CD4-positive, alpha-beta memory T cell (primary cell): Measurements from ENCODE around the gene ITM2C. TPM values are rescaled to one million over a fixed set of nuclear protein-coding genes. Genes with fewer than 3 reads are reported as not detected.

Experiments
- CTCF ChIA-PET: fragments of 350-600 bp; sonication (Branson Sonifier 250); formaldehyde crosslinking; loops from one replicate; lab custom pipeline; 2021; ENCODE audit warnings: inconsistent platforms; ENCODE audit not compliant: partially characterized antibody; lab: Charles Lee
- POLR2A ChIA-PET: fragments of 350-600 bp; sonication (Branson Sonifier 250); formaldehyde crosslinking; loops from one replicate; lab custom pipeline; 2021; ENCODE audit not compliant: partially characterized antibody; lab: Charles Lee
- DNase-seq, 5 donors: peaks; one replicate each; pipeline versions ENCODE4 v3.0.0 to v3.0.0-alpha.2; 2020 to 2022; ENCODE audit warnings: mixed read lengths in 1 of 5
- H3K27ac ChIP-seq: one replicate; pipeline ENCODE4 v1.7.0; 2013; ENCODE audit warnings: low read depth, low read length
- H3K27me3 ChIP-seq: 2 replicates; pipeline ENCODE4 v1.7.0; 2013; ENCODE audit warnings: mild to moderate bottlenecking, low read length, moderate library complexity; ENCODE audit not compliant: insufficient read depth
- H3K36me3 ChIP-seq: 2 replicates; pipeline ENCODE4 v1.7.0; 2013; ENCODE audit warnings: mild to moderate bottlenecking, low read length, moderate library complexity; ENCODE audit not compliant: insufficient read depth
- H3K4me1 ChIP-seq: 2 replicates; pipeline ENCODE4 v1.7.0; 2013; ENCODE audit warnings: mild to moderate bottlenecking, low read length, moderate library complexity; ENCODE audit not compliant: insufficient read depth
- H3K4me3 ChIP-seq, 2 donors: one replicate each; pipeline ENCODE4 v1.7.0; 2013; ENCODE audit warnings: low read length in 2 of 2, mild to moderate bottlenecking in 1 of 2
- H3K9me3 ChIP-seq, 2 donors: one replicate each; pipeline ENCODE4 v1.7.0; 2013; ENCODE audit warnings: low read length in 2 of 2, control low read depth in 1 of 2; ENCODE audit not compliant: control insufficient read depth in 1 of 2
- H3K27ac Mint-ChIP-seq, 7 donors: one replicate each; pipeline ENCODE4 v1.8.0; 2020 to 2021; ENCODE audit warnings: mixed read lengths in 7 of 7, mild to moderate bottlenecking in 6 of 7, inconsistent platforms in 3 of 7, moderate library complexity in 3 of 7
- H3K27me3 Mint-ChIP-seq, 2 donors: one replicate each; pipeline ENCODE4 v1.8.0; 2020 to 2021; ENCODE audit warnings: mixed read lengths in 2 of 2
- H3K36me3 Mint-ChIP-seq, 2 donors: one replicate each; pipeline ENCODE4 v1.8.0; 2020 to 2021; ENCODE audit warnings: mixed read lengths in 2 of 2, inconsistent platforms in 1 of 2, mild to moderate bottlenecking in 1 of 2
- H3K4me1 Mint-ChIP-seq, 4 donors: one replicate each; pipeline ENCODE4 v1.8.0; 2020 to 2021; ENCODE audit warnings: mixed read lengths in 4 of 4, mild to moderate bottlenecking in 1 of 4
- H3K4me3 Mint-ChIP-seq, 8 donors: one replicate each; pipeline ENCODE4 v1.8.0; 2020 to 2021; ENCODE audit warnings: mixed read lengths in 8 of 8, mild to moderate bottlenecking in 7 of 8, moderate library complexity in 6 of 8, inconsistent platforms in 3 of 8
- H3K9me3 Mint-ChIP-seq, 8 donors: one replicate each; pipeline ENCODE4 v1.8.0; 2020 to 2021; ENCODE audit warnings: mixed read lengths in 8 of 8, mild to moderate bottlenecking in 5 of 8, inconsistent platforms in 3 of 8, moderate library complexity in 1 of 8
- intact Hi-C: fragments of 100-400 bp; cut with micrococcal nuclease; formaldehyde crosslinking; loops from one replicate; pipeline ENCODE4 v1.15.1; 2023
- polyA plus RNA-seq, 2 donors: library from polyadenylated mRNA; unstranded; fragments of 300-500 nt; fragmentation: Illumina TruSeq; gene quantifications; one replicate each; pipeline ENCODE4 v1.2.3, GENCODE V29; 2021
- total RNA-seq, 2 experiments: library from RNA; stranded (reverse); gene quantifications; one replicate each; pipeline ENCODE4 v1.2.3, GENCODE V29; 2021

ITM2C gene
- total and polyA plus RNA-seq, 4 experiments from 2014 or later, result 24.1 to 40.8 (median 28.4) TPM

- Mint-ChIP-seq H3K4me1 (peaks cover 7 to 23% (median 18%) of the 10 kb centered on the region in 4 donors), H3K36me3 (no peaks in the 10 kb centered on the region), H3K4me3 (no peak overlapping the region), H3K9me3 (no peaks in the 10 kb centered on the region), H3K27me3 (peaks cover 5 to 7% of the 10 kb centered on the region in 2 donors), H3K27ac (no peak overlapping the region)
- Histone ChIP-seq H3K27ac (no peak overlapping the region), H3K27me3 (no peaks in the 10 kb centered on the region), H3K9me3 (no peaks in the 10 kb centered on the region), H3K36me3 (no peaks in the 10 kb centered on the region), H3K4me3 (no peak overlapping the region), H3K4me1 (peaks cover 17% of the 10 kb centered on the region)
- CTCF ChIA-PET, result interaction anchor here (0.9 to 13.7 kb wide), 10 partner anchors 18 to 151 kb away, joined by 3 to 256 read pairs (median 5); partner anchors contain the start of genes GPR55 and SPATA3
- POLR2A ChIA-PET, result interaction anchor here (0.5 to 3.9 kb wide), 5 partner anchors 22 to 85 kb away, joined by 3 to 12 read pairs (median 6); partner anchors contain the start of gene GPR55
- intact Hi-C loops, result loop anchor here (1.0 to 10.0 kb wide), 2 partner anchors 85 to 152 kb away; partner anchors contain the start of gene PSMD1
- DNase-seq, result peak in 4 of 5 donors; percentile 33 to 54 (median 38)
Observed at GRCh38 chr2:230902180-230902899, 37.6 kb downstream of the ITM2C start.

- H3K4me1 Mint-ChIP-seq, result peaks cover 9 to 26% (median 21%) of the 10 kb centered on the region in 4 donors
- peaks cover 0 to 2% of the 10 kb centered on the region in 2 donors for H3K36me3 Mint-ChIP-seq
- no peaks in the 10 kb centered on the region for H3K36me3 ChIP-seq
- H3K4me1 ChIP-seq, result peaks cover 17% of the 10 kb centered on the region
- peaks cover 3 to 5% of the 10 kb centered on the region in 2 donors for H3K27me3 Mint-ChIP-seq
- H3K9me3 ChIP-seq, result no peaks in the 10 kb centered on the region
- no peak overlapping the region for H3K4me3 Mint-ChIP-seq
- no peak for DNase-seq
- H3K27me3 ChIP-seq, result no peaks in the 10 kb centered on the region
- H3K9me3 Mint-ChIP-seq, result no peaks in the 10 kb centered on the region
- ChIA-PET POLR2A (interaction anchor here (2.0 to 3.9 kb wide), 3 partner anchors 20 to 84 kb away, joined by 6 to 12 read pairs (median 8); partner anchors contain the start of gene GPR55), CTCF (interaction anchor here (0.9 to 13.7 kb wide), 5 partner anchors 39 to 149 kb away, joined by 3 to 256 read pairs (median 8); partner anchors contain the start of genes ITM2C and SPATA3)
- intact Hi-C loops, result loop anchor here (2.0 to 10.0 kb wide), 2 partner anchors 37 to 151 kb away; partner anchors contain the start of gene PSMD1
- H3K27ac ChIP-seq, result no peak overlapping the region
- no peak overlapping the region for H3K4me3 ChIP-seq
- peak overlapping the region in 1 of 7 donors; percentile 29 for H3K27ac Mint-ChIP-seq
Observed at GRCh38 chr2:230903231-230904150, 38.7 kb downstream of the ITM2C start.

GRCh38 chr2:230904856-230905447, 40.2 kb downstream of the ITM2C start:
- no peaks in the 10 kb centered on the region for H3K36me3 ChIP-seq
- H3K9me3 ChIP-seq, result no peaks in the 10 kb centered on the region
- Mint-ChIP-seq H3K4me1 (peaks cover 14 to 34% (median 23%) of the 10 kb centered on the region in 4 donors), H3K27ac (peak overlapping the region in 4 of 7 donors; percentile 25 to 41 (median 38)), H3K4me3 (peak overlapping the region in 1 of 8 donors; percentile 22), H3K9me3 (no peaks in the 10 kb centered on the region), H3K27me3 (peaks cover 1 to 2% of the 10 kb centered on the region in 2 donors), H3K36me3 (peaks cover 2 to 6% of the 10 kb centered on the region in 2 donors)
- intact Hi-C loops, result loop anchor here (1.0 to 10.0 kb wide), 3 partner anchors 19 to 150 kb away; partner anchors contain the start of gene PSMD1
- DNase-seq, result no peak
- no peak overlapping the region for H3K27ac ChIP-seq
- peaks cover 17% of the 10 kb centered on the region for H3K4me1 ChIP-seq
- ChIA-PET POLR2A (interaction anchor here (2.7 to 3.9 kb wide), 2 partner anchors 19 to 82 kb away, joined by 8 to 12 read pairs; partner anchors contain the start of gene GPR55), CTCF (interaction anchor here (0.9 to 13.7 kb wide), 5 partner anchors 19 to 148 kb away, joined by 3 to 256 read pairs (median 8); partner anchors contain the start of gene ITM2C)
- H3K27me3 ChIP-seq, result no peaks in the 10 kb centered on the region
- H3K4me3 ChIP-seq, result no peak overlapping the region

- H3K36me3 ChIP-seq, result no peaks in the 10 kb centered on the region
- no peak overlapping the region for H3K27ac ChIP-seq
- ChIA-PET CTCF (interaction anchor here (0.8 to 13.7 kb wide), 4 partner anchors 19 to 81 kb away, joined by 3 to 256 read pairs (median 6); no protein-coding TSS in a partner anchor), POLR2A (interaction anchor here (2.7 to 3.9 kb wide), 2 partner anchors 18 to 81 kb away, joined by 8 to 12 read pairs; partner anchors contain the start of gene GPR55)
- intact Hi-C loops, result loop anchor here (1.0 to 10.0 kb wide), 3 partner anchors 19 to 149 kb away; partner anchors contain the start of gene PSMD1
- peak; percentile 57 to 85 (median 64) for DNase-seq
- H3K4me1 Mint-ChIP-seq, result peaks cover 14 to 34% (median 23%) of the 10 kb centered on the region in 4 donors
- peaks cover 0 to 2% of the 10 kb centered on the region in 2 donors for H3K27me3 Mint-ChIP-seq
- peak overlapping the region in 3 of 8 donors; percentile 22 to 41 (median 23) for H3K4me3 Mint-ChIP-seq
- peak overlapping the region in 6 of 7 donors; percentile 25 to 66 (median 40) for H3K27ac Mint-ChIP-seq
- peaks cover 8 to 11% of the 10 kb centered on the region in 2 donors for H3K36me3 Mint-ChIP-seq
- H3K9me3 Mint-ChIP-seq, result no peaks in the 10 kb centered on the region
- H3K27me3 ChIP-seq, result no peaks in the 10 kb centered on the region
- peaks cover 17% of the 10 kb centered on the region for H3K4me1 ChIP-seq
- no peaks in the 10 kb centered on the region for H3K9me3 ChIP-seq
- no peak overlapping the region for H3K4me3 ChIP-seq
Observed at GRCh38 chr2:230905448-230906421, 41.0 kb downstream of the ITM2C start.

- peak overlapping the region in 2 of 7 donors; percentile 32 to 63 for H3K27ac Mint-ChIP-seq
- DNase-seq, result no peak
- Histone ChIP-seq H3K4me3 (no peak overlapping the region), H3K36me3 (no peaks in the 10 kb centered on the region), H3K27ac (no peak overlapping the region), H3K4me1 (peaks cover 17% of the 10 kb centered on the region), H3K27me3 (no peaks in the 10 kb centered on the region), H3K9me3 (no peaks in the 10 kb centered on the region)
- ChIA-PET CTCF (interaction anchor here (1.2 to 13.7 kb wide), 3 partner anchors 18 to 80 kb away, joined by 3 to 256 read pairs (median 5); no protein-coding TSS in a partner anchor), POLR2A (interaction anchor here (0.7 to 2.7 kb wide), 2 partner anchors 80 kb away, joined by 3 to 8 read pairs; no protein-coding TSS in a partner anchor)
- H3K36me3 Mint-ChIP-seq, result peaks cover 8 to 11% of the 10 kb centered on the region in 2 donors
- no peak overlapping the region for H3K4me3 Mint-ChIP-seq
- H3K27me3 Mint-ChIP-seq, result no peaks in the 10 kb centered on the region
- H3K4me1 Mint-ChIP-seq, result peaks cover 16 to 34% (median 23%) of the 10 kb centered on the region in 4 donors
- intact Hi-C loops, result loop anchor here (10.0 kb wide), 1 partner anchor 148 kb away; the partner anchor contains the start of gene PSMD1
- H3K9me3 Mint-ChIP-seq, result no peaks in the 10 kb centered on the region
Observed at GRCh38 chr2:230906471-230907230, 41.9 kb downstream of the ITM2C start.
